ENCODE measurements around the gene FRMD4A. TPM values are rescaled to one million over a fixed set of nuclear protein-coding genes. Genes with fewer than 3 reads are reported as not detected.
A peak's percentile ranks its signal among the peaks of the same experiment; 100 is the strongest.

Gene FRMD4A
- total and polyA plus RNA-seq, 10 of the 15 experiments (the other 5 are each of a cell fraction or from before 2014, with no cell fraction given), result 17.8 to 75.2 (median 39.1) TPM

DNA sequence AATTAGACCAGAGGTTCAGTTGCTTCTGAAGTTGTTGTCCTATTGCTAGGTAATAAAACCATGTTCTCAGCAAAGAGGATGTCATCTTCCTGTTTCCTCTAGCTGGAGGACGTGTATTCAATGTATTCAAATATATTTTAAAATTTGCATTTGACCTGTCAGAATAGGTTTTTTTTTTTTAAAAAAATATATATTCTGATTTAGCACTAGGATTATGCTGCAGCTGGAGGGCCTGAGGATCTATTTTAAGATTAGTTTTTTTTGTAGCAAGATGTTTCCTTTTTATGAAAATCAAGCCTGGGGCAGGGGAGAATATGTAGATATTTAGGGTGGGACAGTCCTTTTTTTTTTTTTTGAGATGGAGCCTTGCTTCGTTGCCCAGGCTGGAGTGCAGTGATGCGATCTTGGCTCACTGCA is 337.0 kb downstream of the FRMD4A start:
- Histone ChIP-seq H3K4me3 (no peak overlapping the region), H4K20me1 (ENCODE audit: control insufficient read depth, insufficient read depth) (no peaks in the 10 kb centered on the region), H3K9ac (ENCODE audit: control insufficient read depth, insufficient read depth, low read length) (no peak overlapping the region), H3K79me2 (ENCODE audit: control insufficient read depth, insufficient read depth, low read length) (peaks cover 6% of the 10 kb centered on the region), H3K27me3 (replicated peaks in 1 of 2; ENCODE audit: control insufficient read depth in 2 of 2, insufficient read depth in 2 of 2, low read length in 1 of 2) (no peaks in the 10 kb centered on the region), H3K4me2 (ENCODE audit: control insufficient read depth, insufficient read depth) (no peak overlapping the region), H3K4me1 (ENCODE audit: control insufficient read depth, insufficient read depth, low read length) (no peaks in the 10 kb centered on the region), H3K9me3 (replicated peaks; ENCODE audit: control insufficient read depth, insufficient read depth, low read length) (peaks cover 5% of the 10 kb centered on the region; the same call in 2 of the 3 replicates), H3K36me3 (ENCODE audit: control insufficient read depth in 2 of 2, insufficient read depth in 2 of 2, low read length in 1 of 2) (no peaks in the 10 kb centered on the region; a peak in 2 of 4 replicates), H2AFZ (ENCODE audit: control insufficient read depth, low read depth, low read length) (no peak overlapping the region), H3K27ac (ENCODE audit: control insufficient read depth, insufficient read depth) (no peak overlapping the region)
- no TSS peak for BruUV-seq (replicated peaks)
- in situ Hi-C loops (cut with MboI) (no loop called here), intact Hi-C loops (cut with micrococcal nuclease; ENCODE audit: unreplicated experiment) (no loop called here)
- ChIA-PET RAD21 (ENCODE audit: unreplicated experiment) (interaction anchor here (0.6 to 1.4 kb wide), 3 partner anchors 205 to 884 kb away, joined by 3 to 5 read pairs (median 3); no protein-coding TSS in a partner anchor), POLR2A (interaction anchor here (0.6 to 1.6 kb wide), 3 partner anchors 13 to 24 kb away, joined by 3 read pairs; no protein-coding TSS in a partner anchor), SMC1A (ENCODE audit: uncharacterized antibody, unreplicated experiment) (interaction anchor here (0.6 to 1.6 kb wide), 5 partner anchors 13 to 207 kb away, joined by 3 read pairs; no protein-coding TSS in a partner anchor), CTCF (interaction anchor here (0.7 to 1.2 kb wide), 3 partner anchors 12 to 33 kb away, joined by 3 read pairs; no protein-coding TSS in a partner anchor)
- DNase-seq (ENCODE audit: low read depth, low spot score) (no peak), FAIRE-seq (no peak), ATAC-seq (peak; percentile 40; the same call in 2 of the 3 replicates)
- WGBS (ENCODE audit: insufficient coverage, insufficient replicate concordance, low lambda C conversion rate, missing lambda C conversion rate), result 0% methylated on average over 3 of the region's 3 CpGs
- TF ChIP-seq, protein P1, sequence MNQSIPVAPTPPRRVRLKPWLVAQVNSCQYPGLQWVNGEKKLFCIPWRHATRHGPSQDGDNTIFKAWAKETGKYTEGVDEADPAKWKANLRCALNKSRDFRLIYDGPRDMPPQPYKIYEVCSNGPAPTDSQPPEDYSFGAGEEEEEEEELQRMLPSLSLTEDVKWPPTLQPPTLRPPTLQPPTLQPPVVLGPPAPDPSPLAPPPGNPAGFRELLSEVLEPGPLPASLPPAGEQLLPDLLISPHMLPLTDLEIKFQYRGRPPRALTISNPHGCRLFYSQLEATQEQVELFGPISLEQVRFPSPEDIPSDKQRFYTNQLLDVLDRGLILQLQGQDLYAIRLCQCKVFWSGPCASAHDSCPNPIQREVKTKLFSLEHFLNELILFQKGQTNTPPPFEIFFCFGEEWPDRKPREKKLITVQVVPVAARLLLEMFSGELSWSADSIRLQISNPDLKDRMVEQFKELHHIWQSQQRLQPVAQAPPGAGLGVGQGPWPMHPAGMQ (IDR thresholded peaks at IDR 0.05; ENCODE audit: borderline replicate concordance), result no peak
- TF ChIP-seq, protein P2, sequence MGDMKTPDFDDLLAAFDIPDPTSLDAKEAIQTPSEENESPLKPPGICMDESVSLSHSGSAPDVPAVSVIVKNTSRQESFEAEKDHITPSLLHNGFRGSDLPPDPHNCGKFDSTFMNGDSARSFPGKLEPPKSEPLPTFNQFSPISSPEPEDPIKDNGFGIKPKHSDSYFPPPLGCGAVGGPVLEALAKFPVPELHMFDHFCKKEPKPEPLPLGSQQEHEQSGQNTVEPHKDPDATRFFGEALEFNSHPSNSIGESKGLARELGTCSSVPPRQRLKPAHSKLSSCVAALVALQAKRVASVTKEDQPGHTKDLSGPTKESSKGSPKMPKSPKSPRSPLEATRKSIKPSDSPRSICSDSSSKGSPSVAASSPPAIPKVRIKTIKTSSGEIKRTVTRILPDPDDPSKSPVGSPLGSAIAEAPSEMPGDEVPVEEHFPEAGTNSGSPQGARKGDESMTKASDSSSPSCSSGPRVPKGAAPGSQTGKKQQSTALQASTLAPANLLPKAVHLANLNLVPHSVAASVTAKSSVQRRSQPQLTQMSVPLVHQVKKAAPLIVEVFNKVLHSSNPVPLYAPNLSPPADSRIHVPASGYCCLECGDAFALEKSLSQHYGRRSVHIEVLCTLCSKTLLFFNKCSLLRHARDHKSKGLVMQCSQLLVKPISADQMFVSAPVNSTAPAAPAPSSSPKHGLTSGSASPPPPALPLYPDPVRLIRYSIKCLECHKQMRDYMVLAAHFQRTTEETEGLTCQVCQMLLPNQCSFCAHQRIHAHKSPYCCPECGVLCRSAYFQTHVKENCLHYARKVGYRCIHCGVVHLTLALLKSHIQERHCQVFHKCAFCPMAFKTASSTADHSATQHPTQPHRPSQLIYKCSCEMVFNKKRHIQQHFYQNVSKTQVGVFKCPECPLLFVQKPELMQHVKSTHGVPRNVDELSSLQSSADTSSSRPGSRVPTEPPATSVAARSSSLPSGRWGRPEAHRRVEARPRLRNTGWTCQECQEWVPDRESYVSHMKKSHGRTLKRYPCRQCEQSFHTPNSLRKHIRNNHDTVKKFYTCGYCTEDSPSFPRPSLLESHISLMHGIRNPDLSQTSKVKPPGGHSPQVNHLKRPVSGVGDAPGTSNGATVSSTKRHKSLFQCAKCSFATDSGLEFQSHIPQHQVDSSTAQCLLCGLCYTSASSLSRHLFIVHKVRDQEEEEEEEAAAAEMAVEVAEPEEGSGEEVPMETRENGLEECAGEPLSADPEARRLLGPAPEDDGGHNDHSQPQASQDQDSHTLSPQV (IDR thresholded peaks at IDR 0.05), result no peak
- no peak for TF ChIP-seq RFX5 (IDR thresholded peaks at IDR 0.05; ENCODE audit: low read depth, low read length)
- no peak for TF ChIP-seq PAX5 (IDR thresholded peaks at IDR 0.05; ENCODE audit: borderline replicate concordance, low read depth, low read length)
- TF ChIP-seq KLF5 (IDR thresholded peaks at IDR 0.05; ENCODE audit: partially characterized antibody), result no peak
- TF ChIP-seq CHD2 (IDR thresholded peaks at IDR 0.05; ENCODE audit: borderline replicate concordance, low read depth, low read length), result no peak
- TF ChIP-seq, protein P3, sequence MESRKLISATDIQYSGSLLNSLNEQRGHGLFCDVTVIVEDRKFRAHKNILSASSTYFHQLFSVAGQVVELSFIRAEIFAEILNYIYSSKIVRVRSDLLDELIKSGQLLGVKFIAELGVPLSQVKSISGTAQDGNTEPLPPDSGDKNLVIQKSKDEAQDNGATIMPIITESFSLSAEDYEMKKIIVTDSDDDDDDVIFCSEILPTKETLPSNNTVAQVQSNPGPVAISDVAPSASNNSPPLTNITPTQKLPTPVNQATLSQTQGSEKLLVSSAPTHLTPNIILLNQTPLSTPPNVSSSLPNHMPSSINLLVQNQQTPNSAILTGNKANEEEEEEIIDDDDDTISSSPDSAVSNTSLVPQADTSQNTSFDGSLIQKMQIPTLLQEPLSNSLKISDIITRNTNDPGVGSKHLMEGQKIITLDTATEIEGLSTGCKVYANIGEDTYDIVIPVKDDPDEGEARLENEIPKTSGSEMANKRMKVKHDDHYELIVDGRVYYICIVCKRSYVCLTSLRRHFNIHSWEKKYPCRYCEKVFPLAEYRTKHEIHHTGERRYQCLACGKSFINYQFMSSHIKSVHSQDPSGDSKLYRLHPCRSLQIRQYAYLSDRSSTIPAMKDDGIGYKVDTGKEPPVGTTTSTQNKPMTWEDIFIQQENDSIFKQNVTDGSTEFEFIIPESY (IDR thresholded peaks at IDR 0.05), result no peak
- no peak for TF ChIP-seq WRNIP1 (IDR thresholded peaks at IDR 0.05; ENCODE audit: borderline replicate concordance, low read depth, low read length)
- no peak for TF ChIP-seq EGR1 (IDR thresholded peaks at IDR 0.05; ENCODE audit: borderline replicate concordance in 1 of 2, low read depth in 2 of 2, low read length in 2 of 2)
- TF ChIP-seq, protein P4, sequence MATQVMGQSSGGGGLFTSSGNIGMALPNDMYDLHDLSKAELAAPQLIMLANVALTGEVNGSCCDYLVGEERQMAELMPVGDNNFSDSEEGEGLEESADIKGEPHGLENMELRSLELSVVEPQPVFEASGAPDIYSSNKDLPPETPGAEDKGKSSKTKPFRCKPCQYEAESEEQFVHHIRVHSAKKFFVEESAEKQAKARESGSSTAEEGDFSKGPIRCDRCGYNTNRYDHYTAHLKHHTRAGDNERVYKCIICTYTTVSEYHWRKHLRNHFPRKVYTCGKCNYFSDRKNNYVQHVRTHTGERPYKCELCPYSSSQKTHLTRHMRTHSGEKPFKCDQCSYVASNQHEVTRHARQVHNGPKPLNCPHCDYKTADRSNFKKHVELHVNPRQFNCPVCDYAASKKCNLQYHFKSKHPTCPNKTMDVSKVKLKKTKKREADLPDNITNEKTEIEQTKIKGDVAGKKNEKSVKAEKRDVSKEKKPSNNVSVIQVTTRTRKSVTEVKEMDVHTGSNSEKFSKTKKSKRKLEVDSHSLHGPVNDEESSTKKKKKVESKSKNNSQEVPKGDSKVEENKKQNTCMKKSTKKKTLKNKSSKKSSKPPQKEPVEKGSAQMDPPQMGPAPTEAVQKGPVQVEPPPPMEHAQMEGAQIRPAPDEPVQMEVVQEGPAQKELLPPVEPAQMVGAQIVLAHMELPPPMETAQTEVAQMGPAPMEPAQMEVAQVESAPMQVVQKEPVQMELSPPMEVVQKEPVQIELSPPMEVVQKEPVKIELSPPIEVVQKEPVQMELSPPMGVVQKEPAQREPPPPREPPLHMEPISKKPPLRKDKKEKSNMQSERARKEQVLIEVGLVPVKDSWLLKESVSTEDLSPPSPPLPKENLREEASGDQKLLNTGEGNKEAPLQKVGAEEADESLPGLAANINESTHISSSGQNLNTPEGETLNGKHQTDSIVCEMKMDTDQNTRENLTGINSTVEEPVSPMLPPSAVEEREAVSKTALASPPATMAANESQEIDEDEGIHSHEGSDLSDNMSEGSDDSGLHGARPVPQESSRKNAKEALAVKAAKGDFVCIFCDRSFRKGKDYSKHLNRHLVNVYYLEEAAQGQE (IDR thresholded peaks at IDR 0.05; ENCODE audit: low read depth, low read length), result no peak
- TF ChIP-seq TCF3 (IDR thresholded peaks at IDR 0.05; ENCODE audit: borderline replicate concordance, insufficient read depth, low read depth, low read length), result no peak
- no peak for TF ChIP-seq BMI1 (IDR thresholded peaks at IDR 0.05; ENCODE audit: borderline replicate concordance)

Measured in GM12878 (cell line).